B cell (primary cell): ENCODE results near the gene SBK1. TPM values are rescaled to one million over a fixed set of nuclear protein-coding genes. Genes with fewer than 3 reads are reported as not detected.

Experiments
- ATAC-seq: fragments of 200-7000 bp; cut with Tn5 transposase; one replicate; pipeline ENCODE4 v1.10.0; 2021; ENCODE audit warnings: low read depth, mild to moderate bottlenecking, moderate number of reproducible peaks, moderate library complexity
- CTCF ChIA-PET: fragments of 350-600 bp; sonication (Branson Sonifier 250); formaldehyde crosslinking; loops from one replicate; lab custom pipeline; 2021; ENCODE audit warnings: antibody characterized with exemption, inconsistent platforms; lab: Charles Lee
- POLR2A ChIA-PET: fragments of 350-600 bp; sonication (Branson Sonifier 250); formaldehyde crosslinking; loops from one replicate; lab custom pipeline; 2021; ENCODE audit warnings: antibody characterized with exemption; lab: Charles Lee
- DNase-seq: peaks from one replicate; pipeline ENCODE4 v3.0.0; 2013
- H2AFZ ChIP-seq: 2 replicates; pipeline ENCODE4 v1.6.1; 2012; ENCODE audit warnings: mild to moderate bottlenecking, low read depth, low read length; ENCODE audit not compliant: insufficient read depth, poor library complexity, severe bottlenecking
- H3K27ac ChIP-seq, 2 donors: 1 replicate in 1 of 2; 2 replicates in 1 of 2; pipeline ENCODE4 v1.5.1; 2012 to 2013; ENCODE audit warnings: low read length in 2 of 2, mild to moderate bottlenecking in 2 of 2, moderate library complexity in 1 of 2
- H3K27me3 ChIP-seq, 4 experiments: fragments of 200-600 bp in 1 of 4; sonication (generic) in 1 of 4; replicated peaks in 1 of 4; 1 replicate in 2 of 4; 2 replicates in 2 of 4; pipeline versions ENCODE4 v1.6.1 to v1.7.0; 2013 to 2016; ENCODE audit warnings: low read length in 3 of 4, mild to moderate bottlenecking in 2 of 4, mixed read lengths in 1 of 4, moderate library complexity in 1 of 4; ENCODE audit not compliant: insufficient read depth in 4 of 4, control insufficient read depth in 3 of 4; ENCODE audit errors: control extremely low read depth in 1 of 4
- H3K36me3 ChIP-seq, 2 experiments: replicated peaks in 1 of 2; 1 replicate in 1 of 2; 2 replicates in 1 of 2; pipeline versions ENCODE4 v1.6.1 to v1.7.1; 2013; ENCODE audit warnings: low read length in 1 of 2; ENCODE audit not compliant: insufficient read depth in 2 of 2, control insufficient read depth in 1 of 2; ENCODE audit errors: control extremely low read depth in 1 of 2, extremely low read depth in 1 of 2
- H3K4me1 ChIP-seq, 2 donors: fragments of 200-600 bp in 1 of 2; sonication (generic) in 1 of 2; 1 replicate in 1 of 2; 2 replicates in 1 of 2; pipeline versions ENCODE4 v1.5.1 to v1.6.1; 2013 to 2017; ENCODE audit warnings: low read length in 2 of 2; ENCODE audit not compliant: control insufficient read depth in 2 of 2, insufficient read depth in 2 of 2
- H3K4me2 ChIP-seq: replicated peaks from 2 replicates; pipeline ENCODE3; 2012; ENCODE audit warnings: mild to moderate bottlenecking, low read depth, low read length; ENCODE audit not compliant: poor library complexity, severe bottlenecking
- H3K4me3 ChIP-seq, 5 experiments: fragments of 200-600 bp in 1 of 5; sonication (generic) in 1 of 5; 1 replicate in 3 of 5; 2 replicates in 2 of 5; pipeline versions ENCODE4 v1.5.1 to v1.7.0; 2011 to 2016; ENCODE audit warnings: low read length in 4 of 5, mild to moderate bottlenecking in 4 of 5, low read depth in 2 of 5, control low read depth in 1 of 5, moderate library complexity in 1 of 5; ENCODE audit not compliant: insufficient read depth in 1 of 5; ENCODE audit errors: control extremely low read depth in 1 of 5, extremely low read depth in 1 of 5
- H3K79me2 ChIP-seq: fragments of 200-600 bp; sonication (generic); one replicate; pipeline ENCODE4 v1.6.0; 2016; ENCODE audit warnings: low read length; ENCODE audit not compliant: control insufficient read depth, insufficient read depth
- H3K9ac ChIP-seq: fragments of 200-600 bp; sonication (generic); 2 replicates; pipeline ENCODE4 v1.6.1; 2017; ENCODE audit warnings: mild to moderate bottlenecking, low read length, moderate library complexity
- H3K9me3 ChIP-seq, 3 donors: one replicate each; pipeline versions ENCODE4 v1.6.1 to v1.7.1; 2013; ENCODE audit warnings: low read length in 2 of 3; ENCODE audit not compliant: control insufficient read depth in 2 of 3, insufficient read depth in 1 of 3; ENCODE audit errors: control extremely low read depth in 1 of 3
- H4K20me1 ChIP-seq: 2 replicates; pipeline ENCODE4 v1.6.0; 2012; ENCODE audit warnings: mild to moderate bottlenecking, low read length; ENCODE audit not compliant: insufficient read depth, control insufficient read depth, poor library complexity, severe bottlenecking
- H3K27ac Mint-ChIP-seq: one replicate; pipeline ENCODE4 v1.8.0; 2021; ENCODE audit warnings: mixed read lengths
- H3K27me3 Mint-ChIP-seq: one replicate; pipeline ENCODE4 v1.8.0; 2021; ENCODE audit warnings: mixed read lengths
- H3K4me1 Mint-ChIP-seq: one replicate; pipeline ENCODE4 v1.8.0; 2021; ENCODE audit warnings: mixed read lengths
- H3K4me3 Mint-ChIP-seq: one replicate; pipeline ENCODE4 v1.8.0; 2021; ENCODE audit warnings: mixed read lengths
- H3K9me3 Mint-ChIP-seq: one replicate; pipeline ENCODE4 v1.8.0; 2022; ENCODE audit warnings: mixed read lengths; ENCODE audit not compliant: insufficient read depth
- EZH2 ChIP-seq: IDR thresholded peaks from 2 replicates; pipeline ENCODE4 v1.6.1; 2012; ENCODE audit warnings: borderline replicate concordance, low read depth, mild to moderate bottlenecking, moderate library complexity, low read length; ENCODE audit not compliant: insufficient read depth, poor library complexity, severe bottlenecking
- WGBS: methylation state at CpG from one replicate; pipeline ENCODE4 v1.1.5; 2013; ENCODE audit warnings: missing lambda C conversion rate; ENCODE audit not compliant: insufficient coverage; 5-methylcytosine and 5-hydroxymethylcytosine counted together
- intact Hi-C: fragments of 100-400 bp; cut with micrococcal nuclease; formaldehyde crosslinking; loops from one replicate; pipeline ENCODE4 v1.10.0; 2022
- polyA plus RNA-seq: library from polyadenylated mRNA; depleted of rRNA; stranded (reverse); fragments of >200 nt; gene quantifications from 2 replicates; pipeline ENCODE4 v1.2.3, GENCODE V29; 2012
- total RNA-seq, 2 donors: library from RNA; stranded (reverse); fragments of 120-200 nt in 1 of 2; gene quantifications; 1 replicate in 1 of 2; 2 replicates in 1 of 2; pipeline versions ENCODE4 v1.2.3 to v1.2.4, GENCODE V29; 2013 to 2022
- TF ChIP-seq, protein P1 (sequence below): fragments of 200-600 bp; IDR thresholded peaks from one replicate; pipeline ENCODE4 v1.8.0; 2022; ENCODE audit warnings: antibody characterized with exemption, mild to moderate bottlenecking

Gene SBK1
- total and polyA plus RNA-seq, 2 donors (not counting 1 experiment from before 2014, with no cell fraction given) = 0.22 to 1.3 TPM

GRCh38 chr16:28301620-28302019 is 9.3 kb downstream of the SBK1 start:
- Mint-ChIP-seq H3K27ac (no peak overlapping the region), H3K4me1 (no peaks in the 10 kb centered on the region)
- H3K4me1 ChIP-seq = no peaks in the 10 kb centered on the region

GRCh38 chr16:28303132-28303531 is 10.8 kb downstream of the SBK1 start:
- no peak overlapping the region for H2AFZ ChIP-seq
- ChIA-PET POLR2A (interaction anchor here (0.7 kb wide), 1 partner anchor 110 kb away, joined by 10 read pairs; no protein-coding TSS in a partner anchor), CTCF (interaction anchor here (0.6 to 1.1 kb wide), 2 partner anchors 14 to 80 kb away, joined by 3 to 6 read pairs; no protein-coding TSS in a partner anchor)
- no peak overlapping the region for H3K4me3 ChIP-seq
- intact Hi-C loops = no loop called here
- ATAC-seq = no peak
- no peaks in the 10 kb centered on the region for H3K27me3 ChIP-seq
- no peaks in the 10 kb centered on the region for H4K20me1 ChIP-seq
- H3K9me3 ChIP-seq = no peaks in the 10 kb centered on the region
- no peak overlapping the region for H3K4me2 ChIP-seq
- Mint-ChIP-seq H3K27me3 (peaks cover 10% of the 10 kb centered on the region), H3K4me3 (no peak overlapping the region), H3K27ac (no peak overlapping the region), H3K4me1 (no peaks in the 10 kb centered on the region), H3K9me3 (no peaks in the 10 kb centered on the region)
- no peak overlapping the region for H3K27ac ChIP-seq
- no peak for DNase-seq
- H3K9ac ChIP-seq = no peak overlapping the region
- TF ChIP-seq, protein P1, sequence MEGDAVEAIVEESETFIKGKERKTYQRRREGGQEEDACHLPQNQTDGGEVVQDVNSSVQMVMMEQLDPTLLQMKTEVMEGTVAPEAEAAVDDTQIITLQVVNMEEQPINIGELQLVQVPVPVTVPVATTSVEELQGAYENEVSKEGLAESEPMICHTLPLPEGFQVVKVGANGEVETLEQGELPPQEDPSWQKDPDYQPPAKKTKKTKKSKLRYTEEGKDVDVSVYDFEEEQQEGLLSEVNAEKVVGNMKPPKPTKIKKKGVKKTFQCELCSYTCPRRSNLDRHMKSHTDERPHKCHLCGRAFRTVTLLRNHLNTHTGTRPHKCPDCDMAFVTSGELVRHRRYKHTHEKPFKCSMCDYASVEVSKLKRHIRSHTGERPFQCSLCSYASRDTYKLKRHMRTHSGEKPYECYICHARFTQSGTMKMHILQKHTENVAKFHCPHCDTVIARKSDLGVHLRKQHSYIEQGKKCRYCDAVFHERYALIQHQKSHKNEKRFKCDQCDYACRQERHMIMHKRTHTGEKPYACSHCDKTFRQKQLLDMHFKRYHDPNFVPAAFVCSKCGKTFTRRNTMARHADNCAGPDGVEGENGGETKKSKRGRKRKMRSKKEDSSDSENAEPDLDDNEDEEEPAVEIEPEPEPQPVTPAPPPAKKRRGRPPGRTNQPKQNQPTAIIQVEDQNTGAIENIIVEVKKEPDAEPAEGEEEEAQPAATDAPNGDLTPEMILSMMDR = no peak
- TF ChIP-seq EZH2 = no peak
- no peaks in the 10 kb centered on the region for H3K79me2 ChIP-seq
- H3K4me1 ChIP-seq = no peaks in the 10 kb centered on the region
- no peaks in the 10 kb centered on the region for H3K36me3 ChIP-seq

More at GRCh38 chr16:28301620-28302019, 9.3 kb downstream of the SBK1 start:
- no peaks in the 10 kb centered on the region for H3K36me3 ChIP-seq
- no peaks in the 10 kb centered on the region for H3K79me2 ChIP-seq
- ATAC-seq (no peak), DNase-seq (no peak)
- no peak overlapping the region for H3K4me3 ChIP-seq
- no peak overlapping the region for H3K9ac ChIP-seq
- H3K27me3 ChIP-seq = no peaks in the 10 kb centered on the region
- no peak overlapping the region for H3K4me2 ChIP-seq
- 91% methylated on average over 1 of the region's 2 CpGs for WGBS
- no peak overlapping the region for H2AFZ ChIP-seq
- no peaks in the 10 kb centered on the region for H3K9me3 ChIP-seq
- intact Hi-C loops = no loop called here
- no peaks in the 10 kb centered on the region for H3K9me3 Mint-ChIP-seq
- no peak for TF ChIP-seq EZH2
- no peak overlapping the region for H3K4me3 Mint-ChIP-seq
- CTCF ChIA-PET = interaction anchor here (0.8 to 1.2 kb wide), 2 partner anchors 9 to 14 kb away, joined by 3 read pairs; no protein-coding TSS in a partner anchor
- H3K27me3 Mint-ChIP-seq = peaks cover 10% of the 10 kb centered on the region
- POLR2A ChIA-PET = no interaction called here
- H3K27ac ChIP-seq = no peak overlapping the region
- no peaks in the 10 kb centered on the region for H4K20me1 ChIP-seq
